ENCODE data around the gene LOXL4.

The LOXL4 gene

DNA sequence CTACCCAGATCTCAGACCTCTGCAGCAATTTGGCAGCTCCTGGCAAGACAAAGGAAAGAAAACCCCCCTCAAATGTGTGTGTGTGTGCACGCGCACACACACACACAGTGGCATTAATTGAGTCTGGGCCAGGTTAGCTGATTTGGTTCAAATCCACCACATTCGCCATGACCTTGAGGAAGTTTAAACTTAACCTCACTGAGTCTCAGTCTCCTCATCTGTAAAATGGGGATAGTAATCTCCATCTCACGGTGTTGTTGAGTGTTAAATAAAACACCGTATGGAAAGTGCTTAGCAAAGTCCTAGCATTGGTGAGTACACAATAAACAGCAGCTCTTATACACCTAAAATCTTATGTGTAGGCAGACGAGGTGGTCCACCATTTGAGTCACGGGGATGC lies 4.9 kb downstream of the LOXL4 start:
- DNase-seq = no peak

DNA sequence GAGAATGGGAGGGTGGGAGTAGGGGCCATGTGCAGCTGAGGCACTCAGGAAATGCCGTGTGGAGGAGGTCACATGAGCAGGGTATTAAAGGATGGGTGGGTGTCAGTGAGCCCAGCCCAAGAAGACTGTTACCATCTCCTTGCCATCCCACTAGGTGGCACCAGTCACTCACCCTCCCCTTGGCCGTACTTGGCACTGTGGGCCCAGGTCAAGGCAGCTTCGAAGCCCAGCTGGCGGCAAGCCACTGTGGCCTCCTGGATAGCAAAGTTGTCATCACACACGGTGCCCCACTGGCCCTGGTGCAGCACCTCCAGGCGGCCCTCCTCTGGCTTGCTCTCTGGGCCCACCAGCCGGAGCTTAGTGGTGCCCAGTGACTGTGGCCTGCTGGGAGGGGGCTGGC lies 5.4 kb downstream of the LOXL4 start:
- no peak for DNase-seq

DNA sequence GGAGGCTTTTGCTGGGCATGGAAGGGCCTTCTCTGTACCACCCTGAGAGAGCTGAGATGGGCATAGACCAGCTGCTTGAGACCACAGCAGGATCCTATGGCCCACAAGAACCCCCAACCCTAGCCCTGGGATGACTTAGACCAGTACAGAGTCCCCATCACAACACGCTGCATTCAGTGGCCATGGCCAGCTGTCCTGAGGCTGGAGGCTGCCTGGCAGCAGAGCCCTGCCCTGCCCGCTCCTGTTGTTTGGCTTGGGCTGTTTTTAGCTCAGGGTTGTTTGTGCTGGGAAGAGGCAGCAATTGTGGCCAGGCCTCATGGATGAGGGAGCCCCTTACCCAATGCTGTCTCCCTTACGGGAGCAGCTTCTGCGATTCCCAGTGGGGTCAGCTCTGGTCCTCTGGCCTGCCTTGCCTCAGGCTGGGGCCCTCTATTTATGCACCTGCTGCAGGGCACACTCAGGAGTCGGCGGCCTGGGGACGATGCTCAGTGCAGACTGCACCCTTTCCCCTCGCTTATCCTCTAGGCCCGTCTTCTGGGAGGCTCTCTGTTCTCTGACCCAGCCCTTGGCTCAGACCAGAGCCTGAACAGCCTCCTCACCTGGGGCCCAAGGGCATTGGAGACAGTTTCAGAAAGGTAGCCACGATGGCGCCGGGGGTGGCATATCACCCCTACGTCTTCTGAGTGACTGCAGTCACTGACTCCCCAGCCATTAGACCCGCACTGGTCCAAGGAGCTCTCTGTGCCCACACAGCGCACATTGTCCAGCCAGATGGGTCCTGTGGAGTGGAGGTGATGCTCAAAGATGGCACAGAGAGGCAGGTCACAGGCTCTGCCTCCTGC lies 6.3 kb downstream of the LOXL4 start:
- no peak for DNase-seq

DNA sequence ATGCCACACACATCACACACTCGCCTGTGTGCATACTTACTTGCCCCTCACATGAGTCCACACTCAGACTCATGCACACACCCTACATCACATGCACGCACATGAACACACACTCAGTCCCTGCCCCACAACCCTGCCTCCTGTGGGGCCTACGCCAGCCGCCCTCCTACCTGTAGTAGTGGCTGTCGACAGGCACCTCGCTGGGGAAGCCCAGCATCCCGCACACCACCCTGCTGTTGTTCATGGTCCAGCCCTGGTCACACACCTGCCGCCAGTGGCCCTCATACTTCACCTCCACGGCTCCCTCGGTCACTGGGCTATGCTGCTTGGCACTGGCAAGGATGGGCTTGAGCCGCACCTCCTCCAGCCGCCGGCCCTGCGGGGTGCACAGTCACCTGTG lies 7.2 kb downstream of the LOXL4 start:
- DNase-seq = no peak

DNA sequence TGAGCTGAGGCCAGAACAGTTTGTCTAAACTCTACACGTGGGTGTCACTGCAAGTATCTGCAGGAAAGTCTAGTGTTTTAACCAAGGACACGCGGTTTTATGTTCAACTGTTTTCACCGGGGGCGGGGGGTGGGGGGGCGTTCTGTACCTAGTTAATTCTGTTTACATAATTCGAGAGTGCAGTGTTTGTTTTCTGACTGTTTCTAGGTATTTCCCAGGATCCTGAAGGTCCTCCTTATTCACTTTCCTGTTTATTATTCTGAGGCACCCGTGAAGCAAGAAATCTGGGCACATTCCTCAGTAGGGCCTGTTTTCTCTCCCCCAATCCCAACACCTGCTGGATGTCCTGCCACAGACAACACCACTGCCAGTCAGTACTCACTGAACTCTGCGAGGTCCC lies 7.6 kb downstream of the LOXL4 start:
- DNase-seq = no peak

DNA sequence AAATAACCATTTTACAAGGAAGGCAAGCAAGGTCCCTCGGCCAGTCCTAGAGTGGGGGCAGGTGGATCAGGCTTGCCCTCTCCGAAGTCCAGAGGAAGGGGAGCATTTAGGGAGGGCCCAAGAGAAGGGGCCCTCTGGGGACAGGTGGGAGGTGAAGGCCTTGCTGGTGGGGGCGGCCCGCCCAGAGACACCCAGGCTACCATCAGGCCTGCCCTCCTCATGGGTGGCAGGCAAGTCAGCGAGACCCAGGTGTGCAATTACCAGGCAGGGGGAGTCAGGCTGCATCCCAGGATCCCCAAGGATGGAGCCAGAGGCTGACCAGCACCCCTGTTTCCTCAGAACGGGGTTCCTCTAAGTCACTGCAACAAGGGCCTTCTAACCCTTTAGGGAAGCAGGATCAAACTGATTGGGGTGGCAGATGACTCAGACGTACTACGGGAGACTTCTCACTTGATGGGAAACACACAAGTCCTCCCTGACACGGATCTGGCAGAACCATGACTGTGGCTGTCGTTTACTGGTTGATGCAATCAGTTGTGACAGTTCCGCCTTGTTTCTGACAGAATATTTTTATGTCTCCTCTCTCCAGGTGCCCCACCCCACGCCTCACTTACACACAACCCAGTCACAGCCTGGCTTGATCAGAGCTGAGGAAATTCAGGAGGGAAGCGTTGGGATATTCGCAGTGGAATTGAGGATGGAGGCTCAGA lies 8.2 kb downstream of the LOXL4 start:
- no peak for DNase-seq

DNA sequence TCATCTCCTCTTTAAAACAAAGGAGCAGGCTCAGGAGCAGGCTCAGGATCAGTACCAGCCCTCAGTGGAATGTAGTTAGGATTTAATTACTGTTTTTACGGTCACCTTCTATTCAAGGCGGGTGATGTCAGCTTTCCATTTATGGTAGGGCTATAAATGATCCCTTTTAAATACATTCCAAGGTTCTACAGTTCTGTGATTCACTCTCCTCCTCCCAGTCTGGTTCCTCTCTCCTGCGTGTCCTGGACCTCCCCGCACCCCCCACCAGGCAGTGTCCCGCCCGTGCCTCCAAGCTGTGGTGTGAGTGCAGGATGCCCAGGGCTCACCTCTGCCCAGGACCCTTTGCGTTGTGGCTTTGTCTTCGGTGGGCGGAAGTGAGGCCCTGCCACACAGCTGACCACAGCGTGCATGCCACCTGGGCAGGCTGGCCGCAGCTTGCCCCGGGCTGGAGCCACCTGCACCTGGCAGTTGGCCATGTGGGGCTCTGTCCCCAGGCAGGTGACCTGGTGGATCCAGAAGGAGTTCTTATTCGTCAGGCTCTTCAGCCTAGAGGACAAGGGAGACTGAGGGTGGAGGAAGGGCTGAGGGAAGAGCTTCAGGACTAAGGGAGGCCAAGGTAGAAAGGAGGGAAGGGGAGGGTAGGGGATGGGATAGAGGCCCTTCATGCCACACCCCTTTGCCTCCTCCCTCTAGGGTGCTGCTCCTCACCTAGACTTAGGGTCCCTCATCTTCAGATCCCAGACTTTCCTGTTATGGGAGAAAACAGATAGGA lies 9.1 kb downstream of the LOXL4 start:
- no peak for DNase-seq

DNA sequence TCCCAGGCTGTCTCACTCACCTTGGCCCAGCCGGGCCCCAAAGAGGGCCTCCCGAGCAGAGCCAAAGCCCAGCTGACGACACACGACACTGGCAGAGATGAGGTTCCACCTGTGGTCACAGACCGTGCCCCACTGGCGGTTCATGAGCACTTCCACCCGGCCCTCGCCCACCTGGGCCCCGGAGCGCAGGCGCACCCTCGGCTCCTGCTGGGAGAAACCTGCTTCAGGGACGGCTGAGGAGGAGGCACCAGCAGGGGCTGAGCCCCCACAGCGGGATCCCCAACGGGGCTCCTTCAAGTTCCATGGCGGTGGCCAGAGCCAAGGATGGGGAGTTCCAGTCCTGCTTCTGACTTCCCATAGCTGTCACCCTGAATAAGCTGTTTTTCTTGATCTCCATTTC lies 10.0 kb downstream of the LOXL4 start:
- DNase-seq = no peak

DNA sequence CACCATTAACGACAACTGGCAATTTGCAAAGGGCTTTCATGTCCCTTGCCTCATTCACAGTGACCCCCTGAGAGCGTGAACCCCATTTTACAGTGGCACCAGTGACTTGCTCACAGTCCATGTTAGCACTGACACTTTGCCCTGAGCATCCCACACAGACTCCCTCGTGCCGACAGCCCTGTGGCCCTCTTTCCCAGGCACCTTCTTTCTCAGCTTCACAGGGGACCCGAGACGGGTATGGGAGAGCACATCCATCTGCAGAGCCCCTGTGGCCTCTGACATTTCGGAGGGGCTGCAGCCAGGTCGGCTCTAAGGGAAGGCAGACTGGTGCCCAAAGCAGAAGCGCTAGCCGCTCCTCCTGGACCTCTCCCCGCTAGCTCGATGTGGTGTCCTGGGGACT lies 10.8 kb downstream of the LOXL4 start:
- DNase-seq = no peak

DNA sequence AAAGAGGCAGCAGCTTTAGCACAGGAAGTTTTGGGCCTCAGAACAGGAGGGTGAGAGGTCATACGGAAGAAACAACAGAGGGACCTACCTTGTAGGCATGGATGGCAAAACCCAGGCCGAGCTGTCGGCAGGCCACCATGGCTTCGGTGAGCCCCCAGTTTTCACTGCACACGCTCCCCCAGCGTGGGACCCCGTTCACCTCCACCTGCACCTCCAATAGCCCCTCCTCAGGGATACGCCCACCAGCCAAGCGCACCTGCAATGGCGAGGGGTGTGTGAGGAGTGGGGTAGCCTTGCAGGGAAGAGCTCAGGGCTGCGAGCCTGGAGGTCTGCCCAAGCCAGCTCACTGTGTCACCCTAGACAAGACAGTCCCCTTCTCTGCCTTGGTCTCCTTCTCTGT lies 11.3 kb downstream of the LOXL4 start:
- no peak for DNase-seq

DNA sequence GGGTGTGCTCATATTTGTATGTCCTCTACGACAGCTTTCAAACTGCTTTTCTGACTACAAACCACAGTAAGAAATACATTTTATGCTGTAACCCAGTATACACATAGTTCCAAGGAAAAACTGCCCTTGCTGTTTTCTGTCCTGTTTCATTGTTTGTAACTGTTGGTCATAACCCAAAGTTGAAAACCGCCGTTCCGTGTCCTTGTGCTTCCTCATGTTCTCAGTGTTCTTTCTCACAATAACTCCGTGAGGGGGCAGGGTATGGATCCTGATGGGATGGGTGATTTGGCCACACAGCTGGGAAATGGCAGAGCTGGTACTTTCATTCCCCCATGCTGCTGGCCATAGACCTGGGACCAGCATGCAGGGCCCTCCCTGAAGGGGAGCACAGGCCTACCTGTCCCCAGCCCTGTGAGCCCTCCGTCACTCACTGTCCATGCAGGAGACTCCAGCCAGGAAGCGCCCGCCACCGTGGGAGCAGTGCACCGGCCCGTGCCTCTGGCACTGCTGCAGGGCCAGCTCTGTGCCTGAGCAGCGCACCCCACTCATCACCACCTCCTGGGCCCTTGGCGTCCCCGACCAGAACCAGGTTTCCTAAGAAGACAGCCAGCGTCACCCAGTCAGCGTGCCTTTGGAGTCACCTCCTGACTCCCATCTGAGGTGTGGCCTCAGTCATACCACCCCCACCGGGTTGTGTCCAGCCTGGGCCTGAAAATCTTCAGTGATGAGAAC lies 12.7 kb downstream of the LOXL4 start:
- no peak for DNase-seq

DNA sequence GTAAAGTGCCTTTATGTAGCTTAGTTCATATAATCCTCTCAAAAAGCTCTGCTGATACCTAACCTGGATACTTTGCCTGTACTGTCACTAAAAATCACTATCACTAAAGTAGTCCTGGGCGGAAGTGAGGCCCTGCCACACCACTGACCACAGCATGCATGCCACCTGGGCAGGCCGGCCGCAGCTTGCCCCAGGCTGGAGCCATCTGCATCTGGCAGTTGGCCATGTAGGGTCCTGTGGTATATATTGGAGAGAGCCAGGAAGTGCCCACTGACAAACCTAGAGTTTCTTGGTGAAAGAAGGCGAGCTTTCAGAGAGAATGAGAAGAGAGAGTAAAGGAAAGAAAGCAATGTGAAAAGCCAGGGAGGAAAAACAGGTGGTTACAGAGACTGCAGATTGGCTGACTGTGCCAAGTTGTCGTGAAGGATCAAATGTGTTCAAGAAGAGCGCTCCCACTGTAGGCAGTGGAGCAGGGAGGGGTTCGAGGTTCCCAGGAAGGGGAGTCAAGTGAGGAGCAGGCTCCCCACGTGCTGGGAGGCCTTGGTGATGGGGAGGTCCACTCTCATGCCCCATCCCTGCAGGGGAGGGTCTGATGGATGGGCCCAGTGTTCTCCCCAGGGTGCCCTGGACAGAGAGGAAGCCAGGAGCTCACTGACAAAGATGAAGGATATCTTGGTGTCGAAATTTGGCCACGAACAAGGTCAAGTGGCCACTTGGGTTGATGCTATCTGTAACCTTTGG lies 13.6 kb downstream of the LOXL4 start:
- DNase-seq = no peak

DNA sequence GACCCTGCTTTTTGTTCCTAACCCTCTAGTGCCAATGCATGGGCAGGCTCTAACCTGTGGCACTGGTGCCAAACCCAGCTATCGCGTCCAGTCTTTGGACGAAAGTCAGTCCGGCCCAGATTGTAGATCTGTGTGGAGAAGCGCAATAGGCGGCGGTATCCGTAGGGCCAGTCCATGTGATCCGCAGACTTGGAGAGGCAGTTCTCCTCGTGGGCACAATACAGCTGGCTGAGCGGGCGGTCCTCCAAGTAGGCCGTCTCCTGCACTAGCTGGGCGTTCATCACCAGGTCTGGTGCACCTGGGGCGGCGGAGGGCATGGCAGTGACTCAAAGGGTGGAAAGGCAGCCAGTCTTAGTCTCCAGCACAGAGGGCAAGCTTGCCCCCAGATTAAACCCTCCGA lies 14.5 kb downstream of the LOXL4 start:
- no peak for DNase-seq

DNA sequence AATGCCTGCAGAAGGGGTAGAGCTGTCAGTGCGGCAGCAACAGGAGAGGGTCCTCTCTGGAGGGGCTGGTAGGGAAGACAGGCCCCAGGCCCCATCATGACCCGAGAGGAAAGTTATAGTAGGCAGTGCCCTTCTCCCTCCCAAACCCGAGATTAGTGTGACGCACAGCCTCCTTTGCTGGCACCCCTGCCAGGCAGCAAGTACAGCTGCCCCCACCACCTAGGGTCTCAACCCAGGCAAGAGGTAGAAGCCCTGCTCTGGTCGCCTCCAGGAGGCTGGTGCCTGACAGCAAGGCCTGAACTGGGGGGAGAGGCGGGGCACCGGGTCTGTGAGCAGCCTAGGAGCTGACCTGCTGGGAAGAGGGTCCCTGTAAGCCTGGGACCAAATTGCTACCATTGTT lies 15.5 kb downstream of the LOXL4 start:
- DNase-seq = no peak

DNA sequence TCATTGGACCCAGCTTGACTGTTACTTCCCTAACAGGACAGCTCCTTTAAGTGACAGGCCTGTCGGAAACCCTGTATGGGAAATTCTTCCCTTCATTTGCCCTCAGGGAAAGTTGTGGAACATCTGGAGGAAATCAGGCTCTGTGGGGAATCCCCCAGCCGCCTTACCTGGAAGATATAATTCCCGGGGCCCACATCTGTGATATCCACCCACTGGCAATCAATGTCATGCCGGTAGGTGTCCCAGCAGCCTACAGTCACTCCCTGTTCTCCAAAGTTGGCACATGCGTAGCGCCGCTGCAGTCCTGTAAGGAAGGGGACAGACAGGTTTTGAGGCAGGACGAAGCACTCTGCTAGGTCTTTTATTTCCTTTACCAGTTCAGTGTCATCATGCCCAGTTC lies 16.6 kb downstream of the LOXL4 start:
- no peak for DNase-seq

DNA sequence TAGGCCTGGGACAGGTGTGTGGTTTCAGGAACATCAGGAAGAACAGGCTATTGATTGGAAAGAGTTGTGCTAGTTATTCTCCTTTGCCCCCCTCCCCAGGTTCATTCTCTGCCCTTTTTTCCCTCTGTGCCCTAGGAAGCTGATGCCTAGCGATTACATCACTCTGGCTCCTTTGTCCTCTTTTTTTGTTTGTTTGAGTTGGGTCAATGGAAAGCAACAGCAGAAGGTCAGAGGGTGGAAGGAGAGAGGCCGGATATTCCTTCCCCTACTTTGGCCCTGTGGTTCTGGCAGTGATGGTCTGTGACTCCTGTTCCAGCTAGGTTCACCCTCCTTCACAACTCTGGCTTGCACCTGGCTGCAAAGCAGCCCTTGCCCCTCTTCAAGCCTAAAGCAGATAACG lies 18.9 kb downstream of the LOXL4 start:
- DNase-seq = no peak

DNA sequence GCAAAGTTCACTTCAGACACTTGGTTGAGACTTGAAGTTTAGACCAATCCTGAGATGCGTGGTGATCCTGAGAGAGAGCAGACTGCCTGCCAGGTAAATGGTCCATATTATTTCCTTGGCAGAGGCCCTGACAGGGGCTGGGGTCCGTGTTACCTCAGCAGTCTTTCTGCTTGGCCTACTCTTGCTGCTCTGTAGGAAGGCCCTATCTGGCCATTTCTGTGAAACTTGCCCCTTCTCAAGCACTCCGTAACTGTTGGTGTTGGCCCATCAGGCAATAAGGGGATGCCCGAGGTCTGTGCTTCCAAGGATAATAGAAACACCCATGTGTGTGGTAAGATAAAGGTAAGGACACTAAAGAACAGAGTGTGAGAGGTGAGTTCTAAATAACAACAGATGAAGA lies 20.0 kb downstream of the LOXL4 start:
- no peak for DNase-seq

DNA sequence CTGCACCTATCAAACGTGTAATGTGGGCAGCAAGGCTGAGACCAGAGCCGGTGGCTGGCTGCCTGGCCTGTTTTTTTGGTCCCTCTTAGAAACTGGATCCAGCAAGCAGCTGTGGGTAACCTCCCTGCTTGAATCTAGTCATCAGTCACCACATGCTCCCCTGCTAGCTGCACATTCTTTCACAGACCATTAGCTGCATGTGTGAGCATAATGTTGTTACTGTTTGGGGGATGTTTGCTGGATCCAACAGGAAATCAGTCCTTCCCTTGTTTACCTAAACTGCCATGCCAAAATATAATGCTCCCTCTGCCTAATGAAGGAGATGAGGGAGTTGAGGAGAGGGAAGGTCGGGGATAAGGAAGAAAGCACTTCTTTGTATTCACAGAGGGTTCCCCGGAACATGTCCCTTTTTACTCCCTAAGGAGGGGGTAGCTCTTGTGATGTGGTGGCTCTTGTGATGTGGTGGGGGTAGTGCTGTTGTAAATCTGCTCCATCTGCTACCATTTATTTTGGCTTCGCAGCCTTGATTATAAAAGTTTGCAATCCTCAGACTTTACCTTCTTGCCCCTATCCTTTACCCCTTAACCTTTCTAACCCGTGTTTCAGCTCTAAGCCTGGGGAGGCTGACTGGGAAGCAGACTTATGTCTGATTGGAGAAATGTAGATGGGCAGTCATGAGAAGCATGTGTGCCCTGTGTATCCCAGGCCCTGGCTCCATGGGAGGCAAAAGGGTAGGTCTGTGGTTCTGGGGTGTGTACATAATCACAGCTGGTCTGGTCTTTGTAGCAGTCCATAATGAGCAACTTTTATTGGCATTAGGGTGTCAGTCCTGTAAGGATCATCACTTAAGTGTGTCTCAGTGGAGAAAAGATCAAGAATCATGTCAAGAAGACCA lies 20.8 kb downstream of the LOXL4 start:
- no peak for DNase-seq

DNA sequence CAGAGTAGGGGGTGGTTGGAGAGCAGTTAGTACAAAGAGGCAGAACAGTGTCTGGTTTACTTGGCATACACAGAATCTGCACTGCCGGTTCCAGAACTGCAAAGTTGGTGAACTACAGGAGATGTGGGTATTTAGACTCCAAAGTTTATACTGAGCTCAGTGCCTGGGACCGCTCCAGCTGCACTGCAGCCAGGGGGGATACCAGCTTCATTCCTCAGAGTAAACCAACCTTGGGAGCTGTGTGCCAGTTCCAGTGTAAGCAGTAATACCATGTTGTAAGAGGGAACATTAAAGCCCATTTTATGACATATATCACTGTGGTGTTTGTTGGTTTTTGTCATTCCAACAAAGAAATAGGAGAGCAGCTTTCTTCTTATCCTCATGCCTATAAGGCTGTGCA lies 23.4 kb downstream of the LOXL4 start:
- DNase-seq = no peak

DNA sequence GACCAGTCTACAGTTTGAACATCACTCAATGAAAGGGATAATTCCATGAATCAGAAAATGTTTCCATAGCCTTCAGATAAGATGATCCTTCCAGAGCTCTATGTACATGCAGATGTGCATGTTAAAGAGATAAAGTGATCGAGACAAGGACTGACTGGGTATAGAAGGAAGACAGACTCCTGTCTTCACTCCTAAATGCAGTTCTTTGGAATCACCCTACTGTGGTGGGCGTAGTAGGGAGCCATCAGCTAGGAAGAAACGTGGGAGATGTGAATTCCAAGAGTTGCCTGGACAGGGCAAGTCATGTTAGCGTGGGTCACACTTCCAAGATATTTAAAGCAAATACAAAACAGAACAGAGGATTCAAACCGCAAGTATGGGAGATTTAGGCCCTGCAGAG lies 23.9 kb downstream of the LOXL4 start:
- no peak for DNase-seq

DNA sequence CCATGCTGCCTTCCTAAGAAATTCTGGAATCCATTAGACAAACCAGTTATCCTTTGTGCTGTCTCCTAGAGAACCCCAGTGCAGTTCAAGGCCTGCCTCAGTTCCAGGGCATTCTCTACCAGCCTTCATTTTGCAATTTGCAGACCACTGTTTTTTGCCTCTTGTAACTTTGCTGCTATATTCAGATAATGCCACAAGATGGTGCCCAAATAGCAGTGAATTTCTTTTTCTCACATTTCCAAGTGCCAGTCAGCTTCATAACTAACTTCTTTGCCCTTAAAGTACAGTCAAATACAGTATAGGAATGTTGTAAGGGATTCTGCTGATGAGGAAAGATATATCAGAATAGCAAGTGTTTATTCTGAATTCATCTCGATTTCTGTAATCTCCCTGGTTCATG lies 25.2 kb downstream of the LOXL4 start:
- DNase-seq = no peak
